ENCODE data around the gene PYGB.

The PYGB gene

GRCh38 chr20:25293910-25294458, 46.1 kb downstream of the PYGB start:
- DNase-seq: no peak

DNA sequence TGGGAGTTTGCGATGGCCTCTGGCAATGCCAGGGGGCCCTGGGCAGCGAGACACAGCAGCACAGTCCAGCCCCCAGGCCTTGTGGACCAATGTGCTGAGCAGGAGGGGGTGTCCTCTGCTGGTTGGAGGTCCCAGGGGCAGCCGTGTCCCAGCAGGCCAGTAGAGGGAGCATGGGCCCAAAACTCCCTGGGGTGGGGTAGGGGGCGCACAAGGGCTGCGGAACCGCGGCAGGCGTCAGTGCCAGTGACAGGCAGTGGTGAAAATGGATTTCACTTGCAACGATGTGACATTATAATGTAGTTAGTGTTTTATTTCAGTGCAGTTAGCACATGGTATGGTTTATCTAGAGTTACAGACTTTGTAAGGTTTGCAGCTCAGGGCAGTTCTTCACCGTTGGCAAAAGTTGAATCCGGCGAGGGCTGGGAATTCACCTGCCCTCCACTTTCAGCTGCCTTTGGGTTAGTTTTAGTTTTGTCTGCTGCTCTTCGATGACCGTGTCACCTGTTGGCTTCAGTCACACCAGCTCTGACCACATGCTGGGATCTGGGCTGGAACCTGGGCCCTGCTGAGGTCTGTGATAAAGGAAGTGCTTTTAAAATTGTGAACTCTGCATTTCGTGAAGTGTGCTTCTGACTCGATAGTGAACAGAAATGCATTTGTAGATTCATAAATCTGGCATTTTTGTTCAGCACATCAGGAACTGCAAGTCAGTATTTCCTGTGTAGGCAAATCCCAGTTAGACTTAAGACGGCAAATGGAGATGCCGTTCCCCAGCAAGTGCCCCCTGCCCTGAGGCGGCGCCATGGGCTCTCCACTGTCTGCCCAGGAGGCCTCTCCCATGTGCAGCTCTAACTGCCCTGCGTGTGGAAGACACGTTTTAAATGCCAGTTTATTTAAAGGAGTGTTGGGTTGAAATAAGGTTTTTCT, 46.8 kb downstream of the PYGB start:
- DNase-seq: peak in 46 of 56 donors; percentile 9 to 79 (median 50)

GRCh38 chr20:25295386-25296093, 47.7 kb downstream of the PYGB start:
- no peak for DNase-seq

GRCh38 chr20:25296094-25297093, 48.5 kb downstream of the PYGB start:
- peak in 32 of 56 donors; percentile 8 to 74 (median 44) for DNase-seq

GRCh38 chr20:25297141-25297905, 49.4 kb downstream of the PYGB start:
- DNase-seq: no peak

DNA sequence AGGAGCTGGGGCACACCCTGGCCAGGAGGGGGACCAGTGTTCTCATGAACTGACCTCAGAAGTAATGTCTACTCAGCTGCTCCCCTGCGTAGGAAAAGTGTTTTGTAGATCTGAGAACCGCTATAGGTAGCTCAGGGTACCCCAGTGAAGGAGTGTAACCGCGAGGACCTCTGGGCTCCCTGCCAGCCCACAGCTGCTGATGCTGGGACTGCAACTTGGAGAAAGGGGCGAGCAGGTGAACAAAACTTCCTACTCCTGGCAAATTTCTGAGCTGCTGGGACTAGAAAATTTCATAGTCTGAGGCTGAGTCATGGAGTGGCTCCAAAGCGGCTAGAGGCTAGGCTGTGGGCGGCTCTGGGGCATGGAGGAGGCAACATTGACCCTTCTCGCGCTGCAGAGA, 51.9 kb downstream of the PYGB start:
- DNase-seq: no peak

DNA sequence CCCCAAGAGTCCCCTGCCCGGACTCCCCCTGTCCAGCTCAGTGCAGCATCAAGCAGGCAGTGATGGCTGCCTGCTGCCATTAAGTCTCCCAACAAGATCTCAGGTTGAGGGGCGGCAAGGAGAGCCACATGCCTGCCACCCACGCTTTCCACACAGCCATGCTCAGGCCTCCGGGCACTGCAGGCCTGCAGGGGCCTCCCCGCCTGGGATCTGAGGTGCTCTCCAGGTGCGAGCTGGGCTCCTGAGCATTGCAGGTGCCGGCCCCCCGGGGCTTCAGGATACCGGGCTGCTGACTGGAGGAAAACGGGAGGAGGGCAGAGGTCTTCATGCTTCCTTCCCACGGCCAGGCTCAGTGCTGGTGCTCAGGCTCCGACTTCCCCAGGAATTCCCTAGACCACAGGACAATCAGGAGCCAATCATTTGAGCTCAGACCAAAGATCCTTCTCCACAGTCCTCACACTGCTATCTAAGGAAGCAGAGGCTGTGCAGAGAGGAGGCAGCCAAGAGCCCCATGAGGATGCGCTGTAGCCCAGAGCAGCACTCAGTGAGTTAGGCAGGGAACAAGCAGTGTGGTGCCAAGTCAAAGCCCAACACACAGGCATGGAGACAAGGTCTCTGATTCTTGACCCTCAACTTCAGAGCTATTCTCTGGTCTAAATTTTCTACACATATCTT, 52.7 kb downstream of the PYGB start:
- DNase-seq: no peak

DNA sequence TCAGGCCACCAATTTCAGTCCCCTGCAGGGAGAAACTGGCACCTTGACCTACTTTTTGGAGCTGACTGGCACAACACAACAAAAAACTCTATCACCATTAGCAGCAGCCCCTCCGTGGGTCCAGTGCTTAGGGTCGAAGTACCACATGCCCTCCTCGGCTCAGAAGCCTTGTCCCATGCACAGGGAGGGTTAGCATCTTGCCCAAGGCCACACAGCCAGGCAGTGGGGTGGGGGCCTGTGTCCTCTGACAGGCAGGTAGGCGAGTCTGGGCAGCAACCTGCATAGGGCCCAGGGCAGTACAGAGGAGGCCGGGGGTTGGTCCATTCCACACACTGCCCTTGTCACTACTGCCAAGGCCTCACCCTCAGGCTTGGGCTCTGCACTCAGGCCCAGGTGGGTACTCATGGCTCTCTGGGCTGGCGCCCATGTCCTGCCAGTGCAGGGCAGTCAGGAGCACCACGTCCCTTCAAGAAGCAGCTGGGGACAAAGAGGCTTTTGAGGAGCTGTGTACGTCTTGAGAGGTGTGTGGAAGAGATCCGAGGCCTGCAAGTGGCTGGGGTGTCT, 53.6 kb downstream of the PYGB start:
- no peak for DNase-seq

- DNase-seq: no peak
These were observed 54.7 kb downstream of the PYGB start for GRCh38 chr20:25302596-25302995.

DNA sequence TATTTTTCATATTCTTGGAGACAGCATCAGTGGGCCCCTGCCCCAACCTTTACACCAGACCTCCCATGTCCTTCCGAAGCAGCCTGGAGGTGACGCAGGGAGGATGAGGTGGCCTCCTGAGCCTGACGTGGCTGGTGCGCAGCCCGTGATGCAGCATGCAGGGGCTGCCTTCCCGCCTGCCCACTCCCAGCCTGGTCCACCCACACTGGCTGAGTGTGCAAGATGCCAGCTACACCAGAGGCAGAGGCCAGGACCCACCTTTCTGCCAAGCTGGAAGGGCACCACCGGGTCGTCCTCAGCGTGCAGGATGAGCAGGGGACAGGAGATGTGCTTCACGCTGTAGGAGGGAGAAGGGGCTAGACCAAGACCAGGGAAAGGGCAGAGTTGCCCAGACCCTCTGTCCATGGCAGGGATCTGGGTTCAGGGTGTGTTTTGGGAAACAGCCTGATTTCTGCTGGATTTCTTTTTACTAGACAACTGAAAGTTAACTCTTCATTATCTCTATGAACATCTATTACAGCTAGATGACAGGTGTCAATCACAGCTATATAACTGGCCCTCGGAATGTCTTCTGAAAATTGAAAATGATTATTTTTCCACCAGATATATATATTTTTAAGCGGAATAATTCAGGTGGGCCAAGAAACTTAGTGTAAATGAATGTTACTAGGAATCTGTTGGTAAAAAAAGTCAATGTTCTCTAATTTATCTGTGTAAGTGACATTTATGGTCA, 55.6 kb downstream of the PYGB start:
- DNase-seq: no peak

- DNase-seq: no peak
These were observed 56.2 kb downstream of the PYGB start for GRCh38 chr20:25304025-25304549.

DNA sequence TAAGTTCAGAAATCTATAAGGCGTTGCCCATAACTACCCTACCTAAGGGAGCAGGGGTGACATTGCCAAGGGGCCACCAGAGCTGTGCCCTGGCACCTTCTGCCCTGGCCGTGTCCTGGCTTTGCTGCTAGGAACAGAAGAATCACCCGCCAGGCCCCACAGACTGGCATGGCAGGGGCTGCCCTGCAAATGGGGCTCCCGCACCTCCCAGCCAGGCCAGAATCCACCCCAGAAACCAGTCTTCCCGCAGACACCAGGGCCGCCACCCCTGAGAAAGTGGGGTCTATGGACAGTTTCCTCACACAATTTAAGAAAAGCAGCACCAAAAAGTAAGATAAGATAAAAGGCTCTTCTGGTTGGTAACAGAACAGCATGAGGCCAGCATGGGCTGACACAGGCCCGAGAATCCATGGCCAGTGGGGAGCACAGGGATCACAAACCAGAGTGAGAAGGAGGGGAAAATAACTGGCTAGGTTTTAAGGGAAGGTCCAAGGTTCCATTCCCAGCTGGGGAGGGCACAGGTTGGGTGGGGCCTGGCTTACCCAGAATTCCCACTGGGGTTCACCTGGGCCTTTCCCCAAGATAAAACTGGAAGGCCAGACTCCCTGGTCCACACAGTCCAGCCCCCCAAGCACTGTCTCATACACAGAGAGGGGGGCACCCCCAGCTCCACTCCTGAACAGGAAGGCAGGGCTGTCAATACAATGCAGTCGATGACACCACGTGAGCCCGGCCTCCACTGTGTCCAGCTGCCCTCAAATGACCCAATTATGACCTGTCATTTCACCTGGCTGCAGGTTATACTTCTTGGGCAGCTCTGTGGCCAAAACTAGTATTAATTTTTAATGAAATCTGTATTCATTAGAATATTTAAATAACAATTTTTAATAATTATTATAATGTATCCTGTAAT, 59.4 kb downstream of the PYGB start:
- no peak for DNase-seq

- DNase-seq: no peak
These were observed 60.2 kb downstream of the PYGB start for GRCh38 chr20:25308083-25308491.

DNA sequence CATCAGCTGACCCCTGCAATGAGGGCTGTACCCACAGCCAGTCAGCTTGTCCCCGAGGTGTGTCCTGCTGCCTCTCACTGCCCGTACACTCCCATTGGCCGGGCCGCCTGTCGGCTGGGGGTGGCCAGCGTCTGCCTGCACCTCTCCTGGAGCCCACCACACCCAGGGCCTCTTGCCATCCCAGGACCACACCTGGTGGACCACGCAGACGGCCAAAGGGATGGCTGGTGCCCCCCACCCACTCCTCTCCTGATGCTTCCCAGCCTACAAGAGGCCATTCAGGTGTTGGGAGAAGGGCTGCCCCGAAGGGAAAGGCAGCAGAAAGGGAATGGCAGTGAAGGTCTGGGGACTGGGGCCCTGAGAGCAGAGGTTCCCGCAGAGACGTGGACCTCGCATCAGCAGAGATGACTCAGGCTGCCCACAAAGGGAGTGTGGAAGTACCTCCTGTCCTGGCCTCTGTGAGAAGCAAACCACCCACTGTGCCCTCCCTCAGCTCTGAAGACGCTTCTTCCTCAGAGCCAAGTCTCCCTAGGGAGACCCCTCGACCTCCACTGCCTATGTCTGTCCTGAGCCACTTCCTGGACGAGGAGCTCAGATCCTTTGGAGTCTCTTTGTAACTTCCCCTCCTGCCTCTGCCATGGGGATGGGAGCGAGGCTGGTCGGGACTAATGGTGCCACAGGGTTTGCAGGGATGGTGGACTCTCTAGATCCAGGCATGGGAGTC, 60.9 kb downstream of the PYGB start:
- DNase-seq: no peak

DNA sequence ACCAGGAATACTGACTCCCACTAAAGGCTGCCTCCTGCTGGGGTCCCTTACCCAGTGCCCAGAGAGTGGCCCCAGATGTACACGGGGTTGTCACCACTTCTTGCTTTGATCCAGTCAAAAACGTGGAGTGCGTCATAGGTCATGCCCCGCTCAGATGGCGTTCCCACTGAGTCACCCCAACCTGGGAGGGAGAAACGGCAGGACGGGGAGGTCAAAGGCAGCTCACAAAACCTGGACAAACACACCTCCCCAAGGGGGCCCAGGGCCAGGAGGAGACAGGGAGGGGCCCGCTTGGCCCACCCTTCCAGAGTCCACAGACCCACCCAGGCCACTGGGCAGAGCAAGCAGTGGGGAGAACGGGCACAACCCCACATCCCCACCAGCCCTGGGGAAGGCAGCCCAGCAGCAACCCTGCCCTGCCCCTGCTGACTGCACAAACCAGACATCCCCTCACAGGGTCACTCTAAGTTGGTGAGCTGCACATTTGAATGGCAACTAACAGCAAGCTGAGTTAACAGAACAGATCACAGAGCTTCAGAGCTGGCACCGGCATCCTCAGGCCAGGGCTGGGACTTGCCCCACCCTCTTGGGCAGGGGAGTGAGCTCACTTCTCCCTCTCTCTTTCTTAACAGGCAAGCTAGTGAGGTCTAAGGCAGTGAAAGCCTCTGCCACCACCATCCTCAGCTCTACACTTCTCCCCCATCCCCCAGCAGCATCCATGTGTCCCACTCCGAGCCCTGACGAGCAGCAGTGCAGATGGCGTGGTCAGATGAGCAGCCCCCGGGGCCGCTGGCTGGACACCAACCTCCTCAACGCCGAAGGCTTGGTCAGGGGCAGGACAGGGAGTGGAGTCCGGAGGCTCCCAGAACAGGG, 61.7 kb downstream of the PYGB start:
- peak in 3 of 56 donors; percentile 26 to 36 (median 35) for DNase-seq
